Measurements from ENCODE around the gene FOXL2. TPM values are rescaled to one million over a fixed set of nuclear protein-coding genes. Genes with fewer than 3 reads are reported as not detected.
"Not testable (repeated sequence)": the region's sequence is repeated elsewhere in the genome, so short reads cannot be mapped to it uniquely, and the experiment has no call there.

FOXL2 gene
- total RNA-seq, 1 donor from 2014 or later: 0.22 TPM

DNA sequence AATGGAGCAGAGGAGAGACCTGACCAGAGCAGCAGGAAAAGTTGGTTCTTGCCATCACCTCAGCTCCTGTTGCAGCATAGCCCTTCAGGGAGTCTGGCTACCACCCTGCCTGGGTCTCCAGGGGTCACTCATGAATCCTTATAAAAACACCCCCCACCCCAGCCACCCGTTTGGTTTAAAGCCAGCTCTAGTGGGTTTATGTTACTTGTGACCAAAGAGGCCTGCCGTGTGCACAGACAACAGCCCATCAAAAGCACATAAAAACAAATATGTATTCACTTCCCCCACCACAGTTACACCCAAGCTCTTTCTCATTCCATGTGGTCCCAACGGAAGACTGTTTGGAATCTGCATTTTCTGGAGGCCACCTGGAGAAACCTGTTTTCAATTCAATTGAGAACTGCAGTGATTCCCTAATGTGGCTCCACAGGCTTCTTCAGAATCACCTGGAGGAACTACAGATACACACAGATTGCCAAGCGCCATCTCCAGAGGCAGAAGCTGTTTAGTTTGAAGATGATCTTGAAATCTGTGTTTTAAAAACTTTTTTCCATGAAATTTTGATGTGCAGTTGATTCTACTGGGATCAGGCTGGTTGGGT lies 13.8 kb downstream of the FOXL2 start:
- no peaks in the 10 kb centered on the region for H3K36me3 Mint-ChIP-seq (ENCODE audit: low read depth)
- H3K27me3 Mint-ChIP-seq (ENCODE audit: low read depth): peaks cover 55% of the 10 kb centered on the region
- no peaks in the 10 kb centered on the region for H3K9me3 Mint-ChIP-seq (ENCODE audit: low read depth)
- TF ChIP-seq, protein P1, sequence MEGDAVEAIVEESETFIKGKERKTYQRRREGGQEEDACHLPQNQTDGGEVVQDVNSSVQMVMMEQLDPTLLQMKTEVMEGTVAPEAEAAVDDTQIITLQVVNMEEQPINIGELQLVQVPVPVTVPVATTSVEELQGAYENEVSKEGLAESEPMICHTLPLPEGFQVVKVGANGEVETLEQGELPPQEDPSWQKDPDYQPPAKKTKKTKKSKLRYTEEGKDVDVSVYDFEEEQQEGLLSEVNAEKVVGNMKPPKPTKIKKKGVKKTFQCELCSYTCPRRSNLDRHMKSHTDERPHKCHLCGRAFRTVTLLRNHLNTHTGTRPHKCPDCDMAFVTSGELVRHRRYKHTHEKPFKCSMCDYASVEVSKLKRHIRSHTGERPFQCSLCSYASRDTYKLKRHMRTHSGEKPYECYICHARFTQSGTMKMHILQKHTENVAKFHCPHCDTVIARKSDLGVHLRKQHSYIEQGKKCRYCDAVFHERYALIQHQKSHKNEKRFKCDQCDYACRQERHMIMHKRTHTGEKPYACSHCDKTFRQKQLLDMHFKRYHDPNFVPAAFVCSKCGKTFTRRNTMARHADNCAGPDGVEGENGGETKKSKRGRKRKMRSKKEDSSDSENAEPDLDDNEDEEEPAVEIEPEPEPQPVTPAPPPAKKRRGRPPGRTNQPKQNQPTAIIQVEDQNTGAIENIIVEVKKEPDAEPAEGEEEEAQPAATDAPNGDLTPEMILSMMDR (IDR thresholded peaks at IDR 0.05): no peak
- H3K4me3 Mint-ChIP-seq (ENCODE audit: unreplicated experiment): no peak overlapping the region
- peaks cover 16% of the 10 kb centered on the region for H3K4me1 Mint-ChIP-seq (ENCODE audit: low read depth)
- H3K27ac Mint-ChIP-seq (ENCODE audit: unreplicated experiment): no peak overlapping the region
- DNase-seq (ENCODE audit: low spot score): no peak

DNA sequence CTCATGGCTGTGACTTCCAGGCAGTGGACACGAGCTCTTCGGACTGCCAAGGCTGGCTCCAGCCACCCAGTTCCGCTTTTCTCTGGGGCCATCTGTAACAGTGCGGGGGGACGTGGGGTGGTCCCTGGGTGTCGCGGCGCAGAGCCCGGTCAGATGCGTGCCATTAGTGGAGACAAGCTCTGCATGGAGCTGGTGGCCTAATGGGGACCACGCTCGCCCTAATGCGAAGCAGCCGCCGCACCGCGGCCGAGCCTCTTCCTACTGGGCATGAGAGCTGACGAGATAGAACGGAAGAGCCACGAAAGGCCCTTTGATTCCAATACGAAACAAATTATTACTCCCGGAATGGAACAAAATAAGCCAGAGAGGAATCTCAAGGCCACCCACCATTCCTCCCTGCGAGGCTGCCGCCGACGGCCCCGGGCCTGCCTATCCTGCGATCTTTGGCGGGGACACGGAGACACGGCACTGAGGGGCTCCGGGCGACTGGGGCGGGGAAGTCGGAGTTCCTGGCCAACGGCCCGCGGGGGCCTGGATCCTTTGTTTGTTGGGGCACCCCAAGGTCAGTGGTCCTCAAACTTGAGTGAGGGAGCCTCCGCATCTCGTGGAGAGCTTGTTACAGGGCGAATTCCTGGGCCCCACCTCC lies 18.1 kb downstream of the FOXL2 start:
- no peaks in the 10 kb centered on the region for H3K4me1 Mint-ChIP-seq (ENCODE audit: low read depth)
- H3K4me3 Mint-ChIP-seq (ENCODE audit: unreplicated experiment): no peak overlapping the region
- TF ChIP-seq, protein P1 (IDR thresholded peaks at IDR 0.05): no peak
- peaks cover 23% of the 10 kb centered on the region for H3K27me3 Mint-ChIP-seq (ENCODE audit: low read depth)
- DNase-seq (ENCODE audit: low spot score): peak; percentile 74
- H3K27ac Mint-ChIP-seq (ENCODE audit: unreplicated experiment): no peak overlapping the region
- no peaks in the 10 kb centered on the region for H3K9me3 Mint-ChIP-seq (ENCODE audit: low read depth)
- peaks cover 1% of the 10 kb centered on the region for H3K36me3 Mint-ChIP-seq (ENCODE audit: low read depth)

DNA sequence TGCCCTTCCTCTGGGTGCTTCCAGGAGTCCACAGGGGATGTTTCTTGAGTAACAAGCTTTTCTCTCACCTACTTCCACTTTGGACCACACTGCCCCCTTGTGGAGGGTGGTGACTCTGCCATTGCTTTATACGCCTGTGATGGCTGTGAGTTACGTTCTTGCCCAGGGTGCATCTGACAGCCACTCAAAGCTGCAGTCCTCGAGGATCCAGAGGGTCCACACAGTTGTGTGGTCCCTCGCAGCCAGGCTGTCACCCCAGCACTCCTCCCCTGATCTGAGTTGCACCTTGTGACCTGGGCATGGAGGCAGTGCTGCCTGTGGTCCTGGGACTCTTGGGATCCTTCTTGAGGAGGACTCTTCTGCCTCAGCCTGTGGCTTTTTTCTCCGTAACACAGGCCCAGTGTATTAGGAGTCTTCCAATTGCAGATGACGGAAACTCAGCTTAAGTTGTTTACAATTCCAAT lies 23.4 kb downstream of the FOXL2 start:
- H3K4me1 Mint-ChIP-seq (ENCODE audit: low read depth): peaks cover 16% of the 10 kb centered on the region
- TF ChIP-seq, protein P1 (IDR thresholded peaks at IDR 0.05): peak; percentile 92
- DNase-seq (ENCODE audit: low spot score): peak; percentile 83

DNA sequence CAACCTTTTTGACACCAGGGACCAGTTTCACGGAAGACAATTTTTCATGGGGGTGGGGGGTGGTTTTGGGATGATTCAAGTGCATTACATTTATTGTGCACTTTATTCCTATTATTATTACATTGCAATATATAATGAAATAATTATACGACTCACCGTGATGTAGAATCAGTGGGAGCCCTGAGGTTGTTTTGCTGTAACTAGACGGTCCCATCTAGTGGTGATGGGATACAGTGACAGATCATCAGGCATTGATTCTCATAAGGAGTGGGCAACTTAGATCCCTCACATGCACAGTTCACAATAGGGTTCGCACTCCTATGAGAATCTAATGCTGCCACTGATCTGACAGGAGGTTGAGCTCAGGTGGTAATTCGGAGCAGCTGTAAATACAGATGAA lies 24.5 kb downstream of the FOXL2 start:
- not testable (repeated sequence) for H3K36me3 Mint-ChIP-seq (ENCODE audit: low read depth); H3K4me3 Mint-ChIP-seq (ENCODE audit: unreplicated experiment); H3K9me3 Mint-ChIP-seq (ENCODE audit: low read depth); H3K27me3 Mint-ChIP-seq (ENCODE audit: low read depth); DNase-seq (ENCODE audit: low spot score)
- Mint-ChIP-seq H3K4me1 (ENCODE audit: low read depth) (peaks cover 16% of the 10 kb centered on the region), H3K27ac (ENCODE audit: unreplicated experiment) (peak overlapping the region; percentile 53)

More for the DNA sequence above, 23.4 kb downstream of the FOXL2 start:
- no peak overlapping the region for H3K27ac Mint-ChIP-seq (ENCODE audit: unreplicated experiment)
- H3K27me3 Mint-ChIP-seq (ENCODE audit: low read depth): peaks cover 3% of the 10 kb centered on the region
- no peak overlapping the region for H3K4me3 Mint-ChIP-seq (ENCODE audit: unreplicated experiment)
- H3K36me3 Mint-ChIP-seq (ENCODE audit: low read depth): peaks cover 1% of the 10 kb centered on the region
- H3K9me3 Mint-ChIP-seq (ENCODE audit: low read depth): no peaks in the 10 kb centered on the region

DNA sequence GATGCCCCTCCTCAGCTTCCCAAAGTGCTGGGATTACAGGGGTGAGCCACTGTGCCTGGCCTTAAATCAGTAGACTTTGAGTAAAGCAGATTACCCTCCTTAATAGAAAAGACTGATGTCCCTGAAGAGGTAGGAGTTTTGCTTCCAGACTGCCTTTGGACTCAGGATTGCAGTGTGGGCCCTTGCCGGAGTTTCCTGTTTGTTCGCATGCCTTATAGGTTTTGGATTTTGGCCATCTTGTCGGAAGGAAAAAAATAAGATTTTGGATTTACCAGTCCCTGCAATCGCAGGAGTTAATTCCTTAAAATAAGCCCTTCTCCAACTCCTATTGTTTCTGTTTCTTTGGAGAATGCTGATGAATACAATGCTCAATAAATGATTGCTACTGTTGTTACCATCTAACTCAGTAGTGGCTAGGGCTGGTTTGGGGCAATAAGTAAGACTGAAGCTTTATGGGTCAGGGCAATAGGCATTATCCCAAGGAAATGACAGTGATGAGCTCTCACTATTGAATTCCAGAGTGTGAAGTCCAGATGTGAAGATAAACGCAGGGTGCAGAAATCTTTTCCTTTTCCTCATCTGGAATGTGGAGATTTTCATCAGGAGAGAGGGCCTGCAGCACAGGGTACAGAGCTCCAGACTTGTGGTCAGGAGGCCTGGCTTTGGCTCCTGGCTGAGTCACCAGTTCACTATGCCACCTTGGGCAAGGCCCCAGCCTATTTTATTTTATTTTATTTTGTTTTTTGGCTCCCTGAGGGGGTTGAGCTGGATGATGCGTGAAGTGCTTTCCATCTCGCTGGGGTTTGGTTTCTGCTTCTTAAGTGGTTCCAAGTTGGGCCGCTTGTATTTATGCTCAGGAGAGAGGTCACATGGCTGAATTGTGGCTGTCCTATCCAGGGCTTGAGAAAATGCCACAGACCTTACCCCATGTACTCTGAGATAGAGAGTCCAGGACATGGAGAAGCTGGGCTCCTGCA lies 25.3 kb downstream of the FOXL2 start:
- H3K9me3 Mint-ChIP-seq (ENCODE audit: low read depth): no peaks in the 10 kb centered on the region
- TF ChIP-seq, protein P1 (IDR thresholded peaks at IDR 0.05): no peak
- no peak overlapping the region for H3K4me3 Mint-ChIP-seq (ENCODE audit: unreplicated experiment)
- peaks cover 1% of the 10 kb centered on the region for H3K36me3 Mint-ChIP-seq (ENCODE audit: low read depth)
- H3K27me3 Mint-ChIP-seq (ENCODE audit: low read depth): peaks cover 3% of the 10 kb centered on the region
- H3K4me1 Mint-ChIP-seq (ENCODE audit: low read depth): peaks cover 16% of the 10 kb centered on the region
- peak overlapping the region; percentile 60 for H3K27ac Mint-ChIP-seq (ENCODE audit: unreplicated experiment)
- peak; percentile 27 for DNase-seq (ENCODE audit: low spot score)
